ENCODE results near the gene TRPM7.

Gene TRPM7

DNA sequence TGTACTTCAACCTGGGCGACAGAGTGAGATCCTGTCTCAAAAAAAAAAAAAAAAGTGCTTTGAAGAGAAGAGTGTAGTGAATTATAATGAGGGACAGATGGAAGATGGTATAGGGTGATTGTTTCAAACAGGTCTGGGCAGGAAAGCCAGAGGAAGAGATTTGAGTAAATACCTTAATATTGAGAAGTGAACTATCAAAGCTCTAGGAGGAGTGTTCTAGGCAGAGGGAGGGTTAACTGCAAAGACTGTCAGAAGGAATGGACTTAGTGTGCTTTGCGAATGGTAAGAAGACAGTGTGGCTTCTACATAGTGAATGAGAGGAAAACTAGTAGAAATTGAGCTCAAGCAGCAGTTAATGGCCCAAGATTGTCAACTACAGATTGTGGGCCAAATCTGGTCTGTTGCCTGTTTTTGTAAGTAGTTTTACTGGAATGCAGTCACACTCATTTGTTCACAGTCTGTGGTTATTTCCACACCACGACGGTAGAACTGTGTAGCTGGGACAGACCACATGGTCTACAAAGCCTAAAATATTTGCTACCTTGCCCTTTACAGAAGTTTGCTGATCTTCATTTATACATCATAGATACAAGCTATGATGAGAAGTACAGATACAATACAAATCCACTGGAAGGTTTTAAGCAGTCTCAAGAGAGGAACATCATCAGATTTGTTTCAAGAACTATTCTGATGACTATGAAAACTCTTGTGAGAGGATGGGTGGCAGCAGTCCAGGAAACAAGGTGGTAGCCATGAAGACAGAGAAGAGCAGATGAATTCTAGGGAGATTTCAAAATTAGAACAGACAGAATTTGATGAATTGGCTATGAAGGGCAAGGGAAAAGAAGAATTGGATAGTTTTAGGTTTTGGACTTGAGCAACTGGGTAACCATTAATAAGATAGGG lies 123.6 kb downstream of the TRPM7 start:
- DNase-seq = no peak

DNA sequence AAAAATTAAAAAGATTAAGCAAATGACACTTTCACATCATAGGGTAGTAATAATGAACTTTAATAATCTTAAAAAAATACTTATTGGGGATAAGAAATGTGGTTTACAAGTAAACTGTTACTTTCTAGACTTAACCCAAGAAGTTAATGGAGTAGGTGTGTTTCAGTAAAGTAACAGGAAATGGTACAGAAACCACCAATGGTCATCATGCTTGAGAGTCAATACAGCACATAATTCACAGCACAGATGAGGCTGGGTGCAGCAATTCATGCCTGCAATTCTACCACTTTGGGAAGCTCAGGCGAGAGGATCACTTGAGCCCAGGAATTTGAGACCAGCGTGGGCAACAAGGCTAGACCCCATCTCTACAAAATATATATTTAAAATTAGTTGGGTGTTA lies 128.6 kb downstream of the TRPM7 start:
- no peak for DNase-seq

DNA sequence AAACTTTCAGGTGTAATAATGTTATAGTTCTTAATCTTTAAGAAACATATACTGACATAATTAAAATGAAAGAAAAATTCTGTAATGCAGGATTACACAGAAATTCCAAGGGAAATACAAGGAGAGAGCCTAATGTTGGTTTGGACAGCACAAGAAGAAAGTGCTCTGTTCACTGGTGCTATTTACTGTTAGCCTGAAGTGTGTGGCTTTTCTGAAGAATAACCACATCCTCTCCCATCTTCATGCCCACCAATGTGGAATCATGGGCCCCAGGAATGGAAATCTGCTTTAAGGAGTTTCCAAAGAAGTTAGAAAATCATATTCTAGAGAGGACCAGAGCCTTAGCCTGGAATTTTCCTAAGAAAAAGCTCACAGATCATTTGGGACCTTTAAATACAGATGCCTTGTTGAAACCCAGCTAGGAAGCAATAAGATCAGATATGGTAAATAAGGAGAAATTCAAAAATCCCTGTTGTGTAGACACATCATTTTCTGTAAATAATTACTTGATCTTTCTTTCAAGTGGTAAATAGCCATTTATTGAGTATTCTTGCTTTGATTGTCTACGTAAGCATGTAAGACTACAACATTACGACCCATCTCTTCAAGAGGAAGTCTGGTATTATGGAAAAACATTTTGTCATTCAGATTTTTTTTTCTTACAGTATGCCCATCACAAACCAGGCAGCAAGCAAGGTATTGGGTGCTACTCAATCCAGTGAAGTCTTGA lies 129.8 kb downstream of the TRPM7 start:
- no peak for DNase-seq

DNA sequence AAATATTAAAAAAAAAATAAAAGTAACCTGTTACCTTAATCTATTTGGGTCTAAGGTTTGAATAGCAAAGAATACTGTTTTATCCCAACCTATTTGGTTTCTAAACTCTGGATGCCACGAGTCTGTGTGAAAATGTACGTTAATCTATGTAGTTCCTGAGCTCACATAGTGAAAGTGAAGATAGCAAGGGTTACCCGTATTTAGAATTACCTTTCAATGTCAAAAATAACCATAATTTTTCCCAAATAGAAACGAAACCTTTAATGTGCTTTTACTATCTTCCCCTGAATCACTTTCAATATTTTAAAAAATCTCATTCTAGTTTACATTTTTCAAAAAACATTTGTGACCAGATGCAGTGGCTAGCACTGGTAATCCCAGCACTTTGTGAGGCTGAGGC lies 134.4 kb downstream of the TRPM7 start:
- DNase-seq = no peak

DNA sequence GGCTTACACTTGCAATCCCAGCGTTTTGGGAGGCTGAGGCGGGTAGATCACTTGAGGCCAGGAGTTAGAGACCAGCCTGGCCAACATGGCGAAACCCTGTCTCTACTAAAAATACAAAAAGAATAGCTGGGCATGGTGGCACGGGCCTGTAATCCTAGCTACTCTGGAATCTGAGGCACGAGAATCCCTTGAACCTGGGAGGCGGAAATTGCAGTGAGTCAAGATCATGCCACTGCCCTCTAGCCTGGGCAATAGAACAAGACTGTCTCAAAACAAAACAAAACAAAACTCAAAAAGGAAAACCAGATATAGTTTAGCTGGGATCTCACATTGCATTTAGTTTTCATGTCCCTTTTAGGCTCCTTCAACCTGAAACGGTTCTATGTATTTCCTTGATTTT lies 137.3 kb downstream of the TRPM7 start:
- DNase-seq = no peak

DNA sequence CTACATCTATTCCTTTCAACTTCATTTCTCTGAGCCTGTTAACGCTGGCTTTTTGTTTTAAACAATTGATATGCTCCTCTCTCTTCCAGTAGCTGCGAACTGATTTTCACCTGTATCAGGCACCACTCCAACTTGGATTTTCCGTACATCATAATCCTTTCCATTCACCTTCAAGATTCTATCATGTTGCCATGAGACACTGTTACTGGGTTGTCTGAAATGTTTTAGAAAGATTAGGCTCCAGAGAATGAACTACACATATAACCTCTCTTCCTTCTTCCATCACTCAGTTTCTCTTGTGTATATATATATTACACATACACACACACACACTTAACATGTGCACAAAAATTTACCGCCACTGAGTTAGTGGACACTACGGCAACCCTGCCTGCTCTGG lies 140.0 kb downstream of the TRPM7 start, which contains the start of gene USP50:
Gene USP50, minus strand, starts transcription at position 101 of the 400 bp plus-strand sequence. CDS start 141 bp downstream, outside the sequence.
- DNase-seq = no peak

DNA sequence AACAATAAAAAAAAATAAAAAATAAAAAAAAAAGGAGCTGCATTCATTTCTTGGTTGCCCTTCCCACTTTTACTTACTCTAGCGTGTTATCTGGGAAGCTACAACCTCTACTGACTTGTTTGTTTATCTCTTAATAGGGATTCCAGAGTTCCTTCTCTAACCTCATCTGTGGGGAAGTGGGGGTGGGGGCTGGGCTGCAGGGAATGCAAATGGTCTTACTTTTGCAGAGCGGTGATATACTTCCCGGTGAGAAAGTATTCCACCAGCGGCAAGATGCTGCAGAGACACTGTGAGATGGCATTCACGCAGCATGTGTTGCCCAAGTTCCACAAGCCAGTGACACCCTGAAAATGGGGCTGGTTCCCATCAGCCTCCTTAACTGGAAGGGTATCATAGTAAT lies 142.2 kb downstream of the TRPM7 start:
- no peak for DNase-seq

DNA sequence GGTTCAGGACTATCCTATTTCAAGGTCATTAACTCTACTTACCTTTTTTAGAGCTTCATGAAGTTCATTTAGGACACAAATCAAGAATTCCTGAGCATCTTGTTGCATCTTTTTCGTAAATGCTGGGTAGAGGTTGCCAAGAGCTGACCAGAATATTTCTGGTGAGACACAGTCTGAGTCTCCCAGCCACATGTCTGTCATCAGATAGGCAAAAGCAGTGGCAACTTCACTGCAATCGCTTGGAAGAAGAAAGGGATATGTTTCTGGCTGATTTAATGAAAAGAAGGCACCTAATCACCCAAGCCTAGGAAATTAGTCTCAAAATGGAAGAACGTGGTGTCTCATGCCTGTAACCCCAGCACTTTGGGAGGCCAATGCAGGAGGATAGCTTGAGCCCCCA lies 143.0 kb downstream of the TRPM7 start:
- no peak for DNase-seq

DNA sequence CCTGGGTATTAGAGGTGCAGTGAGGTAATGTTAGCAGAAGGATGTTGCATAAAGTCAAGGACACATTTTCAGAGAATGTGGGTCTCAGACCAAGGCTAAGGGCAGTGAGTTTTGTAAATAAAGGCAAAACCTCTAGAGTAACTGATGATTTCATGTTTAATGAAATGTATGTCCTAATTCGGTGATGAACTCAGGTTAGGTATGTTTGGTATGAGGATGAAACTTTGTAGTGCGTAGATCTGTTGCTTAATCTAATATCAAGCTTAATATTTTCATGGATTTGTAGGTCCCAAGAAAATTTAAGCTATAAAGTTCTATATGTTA lies 143.7 kb downstream of the TRPM7 start:
- DNase-seq = no peak

DNA sequence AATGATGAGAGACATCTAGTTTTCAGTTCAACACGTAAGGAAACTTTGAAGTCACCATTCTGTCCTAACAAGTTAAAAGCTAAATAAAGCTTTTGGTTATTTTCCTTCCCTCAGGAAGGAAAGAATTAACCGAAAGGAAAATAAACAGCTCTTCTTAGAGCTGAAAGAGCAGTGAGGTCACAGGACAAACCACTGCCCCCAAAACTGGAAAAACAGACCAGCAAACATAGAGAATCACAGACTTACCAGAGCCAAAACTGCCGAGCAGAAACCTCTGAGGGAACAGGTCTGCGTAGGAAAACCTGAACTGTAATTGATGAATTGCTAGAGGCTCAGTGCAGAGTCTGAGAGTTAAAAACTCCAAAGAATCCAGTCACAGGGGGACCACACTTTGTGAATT lies 154.8 kb downstream of the TRPM7 start:
- no peak for DNase-seq

DNA sequence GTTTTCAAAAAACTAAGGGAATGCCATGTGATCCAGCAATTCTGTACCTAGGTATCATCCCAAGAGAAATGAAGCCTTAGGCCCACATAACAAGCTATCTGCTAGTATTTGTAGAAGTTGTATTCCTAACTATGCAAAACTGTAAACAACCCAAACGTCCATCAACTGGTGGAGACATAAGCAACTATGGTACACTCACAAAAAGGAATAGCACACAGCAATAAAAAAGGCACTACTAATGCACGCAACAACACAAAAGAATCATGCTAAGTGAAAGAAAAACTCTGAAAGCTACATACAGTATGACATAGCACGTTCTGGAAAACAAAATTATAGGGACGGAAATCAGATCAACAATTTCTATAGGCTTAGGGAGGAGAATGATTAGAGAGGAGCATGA lies 155.4 kb downstream of the TRPM7 start:
- no peak for DNase-seq

DNA sequence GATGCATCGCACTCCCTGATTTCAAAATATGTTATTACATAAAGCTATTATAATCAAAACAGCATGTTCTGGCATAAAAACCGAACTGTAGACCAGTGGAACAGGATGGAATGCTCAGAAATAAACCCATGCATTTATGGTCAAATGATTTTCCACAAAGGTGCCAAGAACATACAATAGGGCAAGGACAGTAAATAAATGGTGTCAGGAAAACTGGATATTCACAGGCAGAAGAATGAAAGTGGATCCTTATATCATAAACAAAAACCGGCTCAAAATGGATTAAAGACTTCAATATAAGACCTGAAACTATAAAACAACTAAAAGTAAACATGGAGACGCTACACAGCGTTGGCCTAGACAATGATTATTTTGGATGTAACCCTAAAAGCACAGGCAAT lies 162.7 kb downstream of the TRPM7 start:
- DNase-seq = no peak

DNA sequence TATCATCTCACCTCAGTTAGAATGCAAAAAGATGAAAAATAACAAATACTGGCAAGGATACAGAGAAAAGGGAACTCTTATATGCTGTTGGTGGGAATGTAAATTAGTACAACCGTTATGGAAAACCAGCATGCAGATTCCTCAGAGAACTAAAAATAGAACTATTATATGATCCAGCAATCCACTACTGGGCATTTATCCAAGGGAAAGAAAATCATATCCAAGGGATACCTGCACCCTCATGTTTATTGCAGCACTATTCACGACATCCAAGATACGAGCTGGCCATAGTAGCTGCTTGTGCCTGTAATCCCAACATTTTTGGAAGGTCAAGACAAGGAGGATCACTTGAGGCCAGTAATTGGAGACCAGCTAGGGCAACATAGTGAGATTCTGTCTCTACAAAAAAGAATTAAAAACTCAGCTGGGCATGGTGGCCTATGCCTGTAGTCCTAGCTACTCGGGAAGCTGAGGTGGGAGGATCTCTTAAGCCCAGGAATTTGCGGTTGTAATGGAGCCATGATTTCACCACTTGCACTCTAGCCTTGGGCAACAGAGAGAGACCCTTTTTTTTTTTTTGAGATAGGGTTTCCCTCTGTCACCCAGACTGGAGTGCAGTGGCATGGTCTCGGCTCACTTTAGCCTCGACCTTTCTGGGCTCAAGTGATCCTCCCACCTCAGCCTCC lies 166.7 kb downstream of the TRPM7 start:
- DNase-seq = no peak

DNA sequence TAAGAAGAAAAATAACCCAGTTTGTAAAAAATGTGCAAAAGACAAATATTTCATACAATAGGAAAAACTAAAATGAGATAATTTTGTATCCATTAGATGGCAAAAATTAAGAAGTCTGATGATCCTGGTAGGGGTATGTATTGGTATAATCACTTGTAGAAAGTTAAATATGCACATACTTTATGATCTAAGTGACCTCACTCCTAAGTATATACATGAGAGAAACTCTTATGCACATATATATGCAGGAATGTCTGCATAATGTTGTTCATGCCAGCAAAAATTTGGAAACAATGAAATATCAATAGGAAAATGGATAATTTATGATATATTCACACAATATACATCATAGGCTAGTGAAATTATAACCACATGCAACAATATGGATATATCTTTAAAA lies 173.6 kb downstream of the TRPM7 start:
- DNase-seq = no peak
